NCI-H2107 treated with DMSO at 0.1 percent for 48 hours (cell line): ENCODE results near the gene SAA4.
"Not testable (repeated sequence)": the region's sequence is repeated elsewhere in the genome, so short reads cannot be mapped to it uniquely, and the experiment has no call there.

Experiments used
- DNase-seq: peaks from one replicate; lab custom pipeline; 2025; ENCODE audit not compliant: unreplicated experiment; lab: John Stamatoyannopoulos, UW

The SAA4 gene

DNA sequence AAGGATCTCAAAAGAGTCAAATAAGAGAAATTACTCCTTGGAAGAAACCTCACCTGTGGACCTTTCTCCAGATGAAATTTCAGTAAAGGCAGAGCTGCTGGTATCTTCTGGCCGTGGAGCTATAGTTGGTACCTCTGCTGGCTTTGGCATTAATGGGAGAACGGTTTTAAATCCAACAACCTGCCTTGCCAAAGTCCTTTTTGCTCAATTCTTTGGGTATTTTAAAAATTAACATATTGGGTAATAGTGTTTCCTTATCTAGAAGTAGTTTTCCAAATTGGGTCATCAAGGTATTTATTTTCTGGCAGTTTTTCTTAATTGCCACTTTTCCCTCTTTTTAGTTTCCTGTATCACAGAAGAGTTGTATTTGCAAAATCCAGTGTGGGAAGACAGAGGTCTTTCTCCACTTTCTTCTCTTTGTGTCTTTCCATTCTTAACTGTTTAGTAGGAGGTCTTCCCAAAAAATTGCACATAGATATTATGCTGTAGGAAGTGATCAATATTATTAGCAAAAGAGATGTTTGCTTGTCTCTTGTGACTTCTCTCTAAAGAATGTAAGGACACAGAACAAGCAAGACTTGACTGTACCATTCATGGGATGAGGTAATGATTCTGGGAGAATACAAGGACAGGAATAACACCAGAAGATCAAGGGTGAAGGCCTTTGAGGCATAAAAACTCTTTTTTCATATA, at the start of gene SAA4:
SAA4 (minus strand) TSS at position 139 of the 693 bp plus-strand sequence. CDS start 876 bp downstream, outside the sequence.
- DNase-seq, result no peak

GRCh38 chr11:18285841-18286240, 49.2 kb upstream of the SAA4 start:
- DNase-seq, result no peak

GRCh38 chr11:18282626-18283025, 46.0 kb upstream of the SAA4 start:
- DNase-seq, result no peak

GRCh38 chr11:18280438-18281045, 43.9 kb upstream of the SAA4 start:
- no peak for DNase-seq

- no peak for DNase-seq
Observed at GRCh38 chr11:18277565-18278271, 41.1 kb upstream of the SAA4 start.

GRCh38 chr11:18271206-18271605, 34.6 kb upstream of the SAA4 start:
- DNase-seq, result no peak

DNA sequence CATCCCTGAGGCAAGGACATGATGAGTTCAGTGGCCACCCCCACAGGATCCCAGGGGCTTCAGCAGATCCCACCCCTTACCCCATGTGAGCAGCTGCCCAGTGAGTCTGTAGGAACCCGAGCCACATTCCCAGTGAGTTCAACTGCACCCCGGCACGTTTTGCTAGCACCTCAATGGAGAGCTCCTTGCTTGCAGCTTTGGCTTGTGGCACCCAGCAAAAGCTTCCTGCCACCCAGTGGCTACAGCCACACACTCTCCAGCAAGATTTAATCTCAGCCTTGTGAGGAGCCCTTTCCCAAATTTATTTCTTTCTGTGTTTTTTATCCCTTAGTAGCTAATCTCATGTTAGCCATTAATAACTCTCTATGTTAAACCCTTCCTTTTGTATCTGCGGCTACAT, 33.5 kb upstream of the SAA4 start:
- no peak for DNase-seq

DNA sequence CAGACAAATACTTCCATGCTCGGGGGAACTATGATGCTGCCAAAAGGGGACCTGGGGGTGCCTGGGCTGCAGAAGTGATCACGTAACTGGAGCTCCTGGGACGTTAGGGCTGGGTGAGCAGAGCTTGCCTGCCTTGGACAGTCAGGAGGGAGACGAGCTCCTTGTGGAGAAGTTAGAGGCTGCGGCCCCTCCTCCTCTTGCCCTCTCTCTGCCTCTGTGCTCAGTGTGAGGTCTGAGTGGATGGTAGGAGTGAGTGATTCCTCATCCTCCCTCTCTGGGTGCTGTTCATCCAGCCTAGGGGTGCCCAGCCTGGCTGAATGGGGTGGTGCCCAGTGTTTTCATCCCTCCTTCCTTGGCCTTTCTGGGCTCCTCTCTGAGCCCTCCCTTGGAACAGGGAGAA, 32.6 kb upstream of the SAA4 start:
- DNase-seq, result not testable (repeated sequence)

DNA sequence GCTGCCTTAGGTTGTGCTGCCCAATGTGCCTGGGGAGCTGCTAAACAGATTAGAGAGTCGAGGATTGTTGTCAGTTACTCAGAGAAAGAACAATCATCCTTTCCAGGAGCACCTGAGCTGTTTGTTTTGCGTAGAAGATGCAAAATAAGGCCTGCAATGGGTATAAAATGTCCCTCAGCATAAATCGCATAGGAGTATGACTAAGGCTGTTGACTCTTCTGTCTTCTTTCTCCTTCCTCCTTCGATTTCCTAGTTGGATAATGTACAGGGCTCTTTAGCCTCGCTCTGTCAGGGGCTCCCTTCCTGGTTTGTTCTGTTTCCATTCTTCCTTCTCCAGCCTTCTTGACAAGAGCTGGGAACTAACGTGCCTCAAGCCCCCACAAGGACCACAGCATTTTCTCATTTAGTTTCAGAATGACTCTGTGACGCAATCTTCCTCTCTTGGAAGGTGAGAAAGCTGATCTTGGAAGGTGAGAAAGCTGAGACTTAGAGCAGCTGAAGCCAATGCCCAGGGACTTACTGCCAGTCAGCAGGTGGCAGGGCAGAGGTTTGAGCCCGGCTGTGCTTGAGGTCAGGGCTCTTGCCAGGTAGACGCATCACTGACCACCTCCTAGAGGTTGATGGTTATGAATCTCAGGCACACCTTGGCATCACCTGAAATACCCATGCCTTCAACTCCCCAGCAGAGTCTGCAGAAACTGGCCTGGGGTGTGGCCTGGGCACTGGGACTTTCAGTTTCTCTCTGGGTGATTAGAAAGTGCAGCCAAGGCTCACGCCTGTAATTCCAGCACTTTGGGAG, 30.9 kb upstream of the SAA4 start:
- DNase-seq, result not testable (repeated sequence)

- no peak for DNase-seq
Observed at GRCh38 chr11:18265949-18266348, 29.3 kb upstream of the SAA4 start, which contains the start of gene SAA1. SAA1 (plus strand) TSS chr11:18266264; CDS start chr11:18266888, 624 bp downstream.

DNA sequence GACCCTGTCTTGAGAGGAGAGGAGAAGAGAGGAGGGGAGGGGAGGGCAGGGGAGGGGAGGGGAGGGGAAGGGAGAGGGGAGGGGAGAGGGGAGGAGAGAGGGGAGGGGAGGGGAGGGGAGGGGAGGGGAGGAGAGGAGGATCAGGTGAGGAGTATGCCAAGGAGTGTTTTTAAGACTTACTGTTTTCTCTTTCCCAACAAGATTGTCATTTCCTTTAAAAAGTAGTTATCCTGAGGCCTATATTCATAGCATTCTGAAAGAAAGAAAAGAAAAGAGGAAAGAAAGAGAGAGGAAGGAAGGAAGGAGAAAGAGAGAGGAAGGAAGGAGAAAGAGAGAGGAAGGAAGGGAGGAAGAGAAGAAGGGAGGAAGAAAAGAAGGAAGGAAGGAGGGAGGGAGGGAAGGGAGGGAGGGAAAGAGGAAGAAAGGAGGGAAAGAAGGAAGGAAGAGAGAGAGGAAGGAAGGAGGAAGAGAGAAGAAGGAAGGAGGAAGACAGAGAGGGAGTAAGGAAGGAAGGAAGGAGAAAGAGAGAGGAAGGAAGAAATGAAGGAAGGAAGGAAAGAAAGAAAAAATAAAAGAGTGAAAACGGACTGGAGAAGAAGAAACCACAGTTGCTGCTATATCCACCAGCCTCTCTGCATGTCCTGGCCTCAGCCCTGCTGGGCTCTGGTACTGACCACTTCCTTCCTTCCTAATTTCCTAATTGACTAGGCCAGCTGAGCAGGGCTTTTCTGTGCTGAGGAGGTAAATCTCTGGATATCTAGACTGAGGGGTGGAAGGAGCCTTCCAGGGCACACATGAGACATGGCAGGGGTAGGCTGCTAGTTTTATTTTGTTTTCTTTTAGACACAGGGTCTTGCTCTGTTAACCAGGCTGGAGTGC, 28.3 kb upstream of the SAA4 start:
- DNase-seq, result no peak

DNA sequence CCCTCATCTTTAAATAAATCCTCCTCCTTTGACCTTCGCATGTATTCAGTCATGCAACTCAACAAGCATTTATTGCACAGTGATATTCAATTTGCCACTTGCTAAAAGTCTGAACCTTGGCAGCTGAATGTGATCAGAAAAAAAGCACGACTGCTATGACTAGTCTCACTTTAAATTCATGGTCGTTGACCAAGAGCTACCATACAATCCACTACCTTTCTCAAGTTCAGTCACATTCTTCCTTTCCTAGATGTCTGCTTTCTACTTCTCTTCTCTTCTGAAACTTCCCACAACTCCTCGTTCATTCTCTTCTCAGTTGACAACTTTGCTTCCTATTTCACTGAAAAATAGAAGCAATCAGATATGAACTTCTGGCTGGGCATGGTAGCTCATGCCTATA, 27.4 kb upstream of the SAA4 start:
- DNase-seq, result no peak

DNA sequence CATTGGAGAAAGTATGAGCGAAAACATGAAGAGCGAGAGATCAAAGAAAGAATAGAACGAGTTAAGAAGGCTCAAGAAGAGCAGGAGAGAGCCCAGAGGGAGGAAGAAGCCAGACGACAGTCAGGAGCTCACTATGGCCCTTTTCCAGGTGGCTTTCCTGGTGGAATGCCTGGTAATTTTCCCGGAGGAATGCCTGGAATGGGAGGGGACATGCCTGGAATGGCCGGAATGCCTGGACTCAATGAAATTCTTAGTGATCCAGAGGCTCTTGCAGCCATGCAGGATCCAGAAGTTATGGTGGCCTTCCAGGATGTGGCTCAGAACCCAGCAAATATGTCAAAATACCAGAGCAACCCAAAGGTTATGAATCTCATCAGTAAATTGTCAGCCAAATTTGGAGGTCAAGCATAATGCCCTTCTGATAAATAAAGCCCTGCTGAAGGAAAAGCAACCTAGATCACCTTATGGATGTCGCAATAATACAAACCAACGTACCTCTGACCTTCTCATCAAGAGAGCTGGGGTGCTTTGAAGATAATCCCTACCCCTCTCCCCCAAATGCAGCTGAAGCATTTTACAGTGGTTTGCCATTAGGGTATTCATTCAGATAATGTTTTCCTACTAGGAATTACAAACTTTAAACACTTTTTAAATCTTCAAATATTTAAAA, 26.2 kb upstream of the SAA4 start:
- not testable (repeated sequence) for DNase-seq

- no peak for DNase-seq
Observed at GRCh38 chr11:18261721-18262120, 25.1 kb upstream of the SAA4 start.

- no peak for DNase-seq
Observed at GRCh38 chr11:18259259-18259658, 22.7 kb upstream of the SAA4 start.

- no peak for DNase-seq
Observed at GRCh38 chr11:18254781-18255361, 18.3 kb upstream of the SAA4 start.

DNA sequence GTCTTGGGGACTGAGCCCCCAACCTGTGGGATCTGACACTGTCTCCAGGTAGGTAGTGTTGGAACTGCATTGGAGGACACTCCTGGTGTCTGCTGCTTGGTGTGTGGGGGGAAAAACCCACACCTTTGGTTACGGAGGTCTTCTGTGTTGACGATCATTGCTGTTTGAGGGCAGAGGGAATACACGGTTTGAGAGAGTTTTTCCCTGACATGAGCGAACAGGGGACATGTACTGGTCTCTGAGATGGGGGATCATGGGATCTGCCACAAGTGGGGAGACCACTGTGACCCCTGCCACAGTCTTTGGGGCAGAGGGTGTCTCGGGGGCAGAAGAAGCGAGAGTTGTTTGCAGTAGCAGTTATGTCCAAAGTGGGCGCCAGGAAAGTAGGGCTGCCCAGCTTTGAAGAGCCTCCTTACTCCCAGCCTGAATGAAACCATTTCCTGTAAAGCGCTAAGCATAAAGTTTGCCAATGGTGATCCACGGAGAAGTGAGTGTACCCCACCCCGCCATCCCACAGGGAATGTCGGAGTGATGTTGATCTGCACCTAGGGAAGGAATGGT, 17.3 kb upstream of the SAA4 start:
- no peak for DNase-seq

GRCh38 chr11:18253233-18253632, 16.6 kb upstream of the SAA4 start:
- no peak for DNase-seq

DNA sequence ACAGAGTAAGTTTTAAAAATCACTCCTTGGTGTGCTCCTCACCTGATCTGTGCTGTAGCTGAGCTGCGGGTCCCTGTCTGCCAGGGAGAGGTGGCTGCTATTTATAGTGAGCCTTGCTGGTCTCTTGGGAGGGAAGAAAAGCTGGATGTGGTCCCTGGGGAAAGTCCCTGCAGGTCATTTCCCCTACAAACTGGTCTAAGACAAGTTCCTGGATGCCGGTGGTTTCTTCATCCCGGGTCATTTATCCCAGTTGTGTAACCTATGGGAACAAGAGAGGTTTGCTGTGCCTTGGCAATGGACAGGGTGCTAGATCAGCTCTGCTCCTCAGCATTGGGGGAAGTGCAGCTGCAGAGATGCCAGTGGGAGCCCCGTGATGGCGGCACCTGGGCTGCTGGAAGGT, 12.0 kb upstream of the SAA4 start, which contains the start of gene SAA2:
SAA2 (minus strand) TSS at position 108 of the 400 bp plus-strand sequence. CDS start 657 bp downstream, outside the sequence.
- DNase-seq, result no peak
